HG02973 (cell line): ENCODE measurements around the gene HLA-DPA1.
"Not testable (repeated sequence)": the region's sequence is repeated elsewhere in the genome, so short reads cannot be mapped to it uniquely, and the experiment has no call there.

Experiments used
- ATAC-seq: cut with Tn5 transposase; IDR thresholded peaks from one replicate; pipeline ENCODE4 v1.9.1; 2021; ENCODE audit warnings: moderate library complexity; ENCODE audit not compliant: unreplicated experiment

HLA-DPA1 gene

DNA sequence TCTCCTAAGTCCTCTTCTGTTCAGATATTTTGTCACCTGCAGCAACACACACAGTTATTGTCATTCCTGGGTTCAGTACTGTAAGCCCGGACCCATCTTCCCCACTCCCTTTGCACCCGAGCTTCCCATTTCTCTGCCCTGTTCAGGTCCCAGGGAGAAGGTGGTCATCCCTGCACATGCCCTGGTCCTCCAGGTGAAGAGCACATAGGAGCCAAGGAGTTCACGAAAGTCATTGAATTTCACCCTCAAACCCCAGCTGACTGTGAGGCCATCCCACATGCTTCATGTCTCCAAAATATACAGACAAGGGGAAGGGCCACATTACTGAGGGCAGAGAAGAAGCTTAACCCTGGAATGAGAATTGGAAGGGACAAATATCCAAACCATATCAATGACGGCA lies 8.1 kb downstream of the HLA-DPA1 start:
- no peak for ATAC-seq

DNA sequence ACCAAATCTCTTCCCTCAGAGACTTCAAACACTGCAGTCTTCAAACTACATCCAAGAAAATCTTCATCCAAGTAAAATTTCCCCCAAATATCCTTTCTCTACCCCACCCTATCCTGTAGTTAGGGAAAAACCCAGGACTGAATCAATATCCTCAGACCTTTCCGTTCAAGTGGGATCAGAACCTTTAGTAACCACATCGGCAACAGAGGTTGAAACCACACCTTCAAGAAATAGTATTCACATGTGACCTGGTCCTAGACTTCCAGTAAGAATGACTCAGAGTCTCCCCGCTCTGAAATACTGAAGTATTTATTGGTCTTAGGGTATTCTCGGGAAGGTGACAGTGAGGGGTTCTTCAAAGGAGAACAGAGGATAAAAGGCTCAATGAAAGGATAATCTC lies 8.7 kb downstream of the HLA-DPA1 start:
- ATAC-seq, result no peak

GRCh38 chr6:33063435-33063834 lies 10.0 kb downstream of the HLA-DPA1 start:
- not testable (repeated sequence) for ATAC-seq

DNA sequence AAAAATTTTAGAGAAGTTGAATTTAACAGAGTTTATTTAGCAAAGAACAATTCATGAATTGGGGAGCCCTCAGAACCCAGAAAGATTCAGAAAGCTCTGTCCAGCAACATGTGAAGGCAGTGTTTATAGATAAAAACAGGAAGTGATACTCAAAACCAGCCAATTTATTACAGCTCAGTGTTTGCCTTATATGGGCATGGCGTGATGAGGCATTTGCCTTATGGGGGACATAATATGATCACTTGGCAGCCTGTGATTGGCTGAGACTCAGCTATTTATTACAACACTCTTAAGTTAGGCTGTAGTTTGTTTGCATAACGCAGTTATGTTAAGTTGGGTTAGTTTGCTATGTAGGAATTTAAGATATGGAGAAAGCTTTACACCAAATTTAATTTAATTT lies 11.5 kb downstream of the HLA-DPA1 start:
- ATAC-seq, result no peak

- ATAC-seq, result no peak
Observed at GRCh38 chr6:33057222-33058150, 16.0 kb downstream of the HLA-DPA1 start.

DNA sequence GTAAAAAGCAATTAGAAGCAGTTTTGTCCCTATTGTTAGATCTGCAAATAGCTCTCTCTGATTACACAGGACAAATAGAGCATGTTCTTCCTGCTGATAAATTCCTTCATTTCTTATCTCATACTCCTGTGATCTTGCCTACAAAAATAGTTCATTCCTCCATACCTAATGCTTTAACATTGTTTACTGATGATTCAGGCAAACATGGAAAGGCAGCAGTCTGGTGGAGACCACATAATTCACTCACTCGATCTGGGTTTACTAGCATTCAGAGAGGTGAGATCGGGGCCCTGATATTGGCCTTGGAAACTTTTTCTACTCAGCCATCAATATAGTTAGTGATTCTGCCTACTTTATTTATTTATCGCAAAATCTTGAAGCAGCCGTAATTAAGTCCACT lies 20.2 kb downstream of the HLA-DPA1 start:
- no peak for ATAC-seq

- ATAC-seq, result no peak
Observed at GRCh38 chr6:33052627-33053026, 20.8 kb downstream of the HLA-DPA1 start.

- no peak for ATAC-seq
Observed at GRCh38 chr6:33050014-33050810, 23.2 kb downstream of the HLA-DPA1 start.

DNA sequence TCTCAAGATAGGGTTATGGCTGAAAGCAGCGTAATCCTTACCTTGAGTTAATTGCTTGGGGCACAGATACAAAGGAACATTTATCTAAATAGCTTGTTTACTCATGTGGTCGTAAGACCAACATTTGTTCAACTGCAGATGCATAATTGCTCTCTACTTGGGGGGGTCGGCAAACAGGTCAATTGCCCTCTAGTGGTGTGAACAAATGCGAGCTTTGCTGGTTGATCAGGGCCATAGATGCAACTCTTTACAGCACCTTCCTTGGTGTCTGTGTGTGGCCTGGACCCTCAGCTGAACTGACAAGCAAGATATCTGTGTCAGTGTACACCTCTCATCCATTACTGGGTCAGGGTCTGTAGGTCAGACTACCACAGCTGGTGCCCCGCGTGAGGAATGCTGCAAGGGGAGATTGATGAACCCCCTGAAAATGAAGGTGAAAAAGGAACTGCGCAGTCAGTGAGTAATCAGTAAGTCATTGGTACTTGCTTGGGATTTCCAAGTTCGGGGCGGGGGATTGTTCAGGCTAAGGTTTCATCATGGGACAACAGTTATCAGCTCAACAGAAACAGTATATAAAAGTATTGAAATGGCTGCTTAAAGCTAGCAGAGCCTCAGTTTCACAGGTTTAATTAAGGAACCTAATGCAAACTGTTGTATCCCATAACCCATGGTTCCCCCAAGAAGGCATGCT lies 24.0 kb downstream of the HLA-DPA1 start:
- ATAC-seq, result no peak

- no peak for ATAC-seq
Observed at GRCh38 chr6:33040157-33040556, 33.3 kb downstream of the HLA-DPA1 start.

DNA sequence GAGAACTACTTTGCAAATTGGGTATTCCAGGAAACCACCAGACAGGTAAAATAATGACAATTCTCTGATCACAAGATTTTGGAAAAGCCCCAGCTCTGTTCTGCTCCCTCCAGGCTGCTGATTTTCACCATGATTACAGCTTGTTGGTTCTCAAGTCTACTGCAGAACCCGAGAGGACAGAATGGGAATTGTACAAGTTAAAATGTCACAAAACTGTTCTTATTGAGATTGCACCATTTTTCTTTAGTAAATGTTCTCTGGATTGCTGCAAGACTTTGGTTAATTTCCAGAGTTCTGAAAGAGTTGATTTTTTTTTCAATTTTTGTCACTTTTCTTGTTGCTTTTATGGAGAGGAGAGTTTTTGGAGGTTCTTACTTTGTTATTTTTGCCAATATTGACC lies 36.9 kb downstream of the HLA-DPA1 start:
- no peak for ATAC-seq

DNA sequence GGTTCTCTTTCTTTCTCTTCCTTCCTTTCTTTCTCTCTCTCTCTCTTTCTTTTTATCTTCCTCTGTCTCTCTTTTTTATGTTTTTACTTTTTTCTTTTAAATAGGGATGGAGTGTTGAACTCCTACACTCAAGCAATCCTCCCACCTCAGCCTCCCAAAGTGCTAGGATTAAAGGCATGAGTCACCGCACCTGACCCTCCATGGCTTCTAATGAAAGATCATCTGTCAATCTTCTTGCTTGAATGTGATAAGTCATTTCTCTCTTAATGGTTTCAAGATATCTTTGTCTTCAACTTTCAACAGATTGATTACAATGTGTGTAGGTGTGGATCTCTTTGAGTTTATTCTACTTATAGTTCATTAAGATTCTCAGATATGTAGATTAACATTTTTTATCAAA lies 38.9 kb downstream of the HLA-DPA1 start:
- ATAC-seq, result no peak

DNA sequence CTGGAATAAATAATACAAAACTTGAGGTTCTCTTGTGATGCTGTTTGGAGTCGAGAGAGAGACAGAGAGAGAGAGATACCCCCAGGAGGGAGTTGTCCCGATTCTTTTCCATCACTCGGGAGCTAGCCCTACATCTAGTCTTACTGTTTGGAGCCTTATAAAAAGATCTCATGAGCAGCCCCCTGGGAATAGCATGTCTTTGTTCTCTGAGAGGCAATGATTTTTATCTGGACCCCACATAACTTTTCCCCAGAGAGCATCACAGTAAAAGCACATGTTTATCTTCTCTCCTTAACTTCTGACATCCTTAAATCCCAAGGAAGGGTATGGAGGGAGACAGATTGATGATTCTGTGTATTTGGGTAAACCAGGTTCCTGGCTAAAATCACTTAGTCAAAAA lies 43.2 kb downstream of the HLA-DPA1 start:
- no peak for ATAC-seq

GRCh38 chr6:33029328-33030184 lies 43.9 kb downstream of the HLA-DPA1 start:
- peak; percentile 66 for ATAC-seq

- ATAC-seq, result no peak
Observed at GRCh38 chr6:33028220-33028849, 45.1 kb downstream of the HLA-DPA1 start.

GRCh38 chr6:33024521-33024920 lies 48.9 kb downstream of the HLA-DPA1 start:
- ATAC-seq, result no peak

DNA sequence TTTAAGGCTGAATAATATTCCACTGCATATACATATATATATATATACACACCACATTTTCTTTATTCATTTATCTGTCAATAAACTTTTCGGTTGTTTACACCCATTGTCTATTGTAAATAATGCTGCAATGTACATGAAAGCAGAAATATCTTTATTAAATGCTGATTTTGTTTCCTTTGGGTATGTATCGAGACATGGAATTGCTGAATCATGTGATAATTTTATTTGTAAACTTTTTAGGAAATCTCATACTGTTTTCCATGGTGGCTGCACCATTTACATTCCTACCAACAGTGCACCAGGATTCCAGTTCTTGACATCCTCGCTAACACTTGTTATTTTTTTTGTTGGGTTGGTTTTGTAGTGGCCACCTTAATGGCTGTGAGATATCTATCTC lies 49.9 kb downstream of the HLA-DPA1 start:
- no peak for ATAC-seq

DNA sequence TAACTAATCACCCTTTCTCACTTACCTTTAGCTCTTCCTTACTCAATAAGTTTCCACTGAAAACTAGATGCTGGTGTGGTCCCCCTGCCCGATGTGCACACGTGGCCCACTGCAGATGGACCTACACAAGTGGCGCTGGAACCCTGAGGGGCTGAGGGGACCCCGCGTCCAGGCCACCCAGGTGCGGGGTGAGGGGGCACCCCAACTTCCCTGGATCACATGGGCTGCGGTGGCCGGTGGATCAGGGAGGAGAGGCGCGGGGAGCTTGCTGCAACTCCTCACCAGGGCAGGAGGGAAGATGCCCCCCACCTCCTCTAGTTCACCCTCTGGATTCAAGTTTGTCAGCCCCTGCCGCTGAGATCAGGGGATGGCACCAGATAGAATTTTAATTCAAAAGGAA lies 51.5 kb downstream of the HLA-DPA1 start:
- no peak for ATAC-seq

- ATAC-seq, result no peak
Observed at GRCh38 chr6:33019372-33019771, 54.1 kb downstream of the HLA-DPA1 start.

DNA sequence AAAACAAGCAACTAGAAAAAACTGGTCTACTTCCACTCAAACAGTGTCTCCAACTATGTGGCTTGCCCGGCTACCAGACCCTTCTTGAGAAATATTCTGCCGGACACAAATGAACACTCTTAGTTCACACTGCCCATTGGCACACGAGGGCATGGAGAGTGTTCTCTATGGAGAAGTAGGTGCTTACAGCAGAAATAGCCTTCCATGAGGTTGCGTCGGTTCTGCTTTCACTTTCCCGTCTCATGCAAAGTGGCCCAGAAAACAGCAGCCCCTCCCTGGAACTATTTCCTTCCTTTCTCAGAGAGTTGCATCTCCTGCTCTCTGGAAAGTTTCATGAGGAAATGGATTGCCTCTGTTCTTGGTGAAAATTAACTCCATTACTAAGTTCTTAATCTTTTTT lies 54.5 kb downstream of the HLA-DPA1 start:
- ATAC-seq, result peak; percentile 68
